Measurements from ENCODE around the gene SERPINI1. TPM values are rescaled to one million over a fixed set of nuclear protein-coding genes. Genes with fewer than 3 reads are reported as not detected.

Gene SERPINI1
- total RNA-seq, 1 donor from 2014 or later, result 10.6 TPM

DNA sequence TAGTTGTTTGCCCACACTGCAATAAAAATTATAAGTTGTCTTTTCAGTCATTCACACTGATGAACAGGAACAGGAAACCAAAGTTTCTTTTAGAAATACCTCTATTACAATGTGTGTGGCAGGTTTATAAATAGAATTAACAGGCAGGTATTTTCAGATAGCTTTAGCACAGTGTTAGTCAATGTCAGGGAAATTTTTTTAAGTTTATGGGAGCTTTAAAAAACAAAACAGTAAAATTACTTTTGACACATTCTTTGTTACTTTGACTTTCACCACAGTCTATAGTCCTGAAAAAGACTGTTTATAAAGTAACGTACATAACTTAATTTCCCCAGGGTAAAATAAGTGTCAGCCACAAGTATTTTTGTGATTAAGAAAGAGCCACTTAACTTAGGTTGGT lies 38.1 kb downstream of the SERPINI1 start:
- no peak overlapping the region for H3K27ac ChIP-seq (replicated peaks)
- H3K4me1 ChIP-seq, result no peaks in the 10 kb centered on the region
- no peak for TF ChIP-seq CTCF (IDR thresholded peaks at IDR 0.05; ENCODE audit: borderline replicate concordance)
- no peak for DNase-seq
- no peak overlapping the region for H3K4me3 ChIP-seq
- H3K27me3 ChIP-seq (ENCODE audit: low read depth), result no peaks in the 10 kb centered on the region
- peaks cover 15% of the 10 kb centered on the region for H3K9me3 ChIP-seq (replicated peaks)
- intact Hi-C loops (cut with micrococcal nuclease), result no loop called here
- H3K36me3 ChIP-seq, result no peaks in the 10 kb centered on the region

GRCh38 chr3:167776066-167776685 lies 40.7 kb downstream of the SERPINI1 start:
- Histone ChIP-seq H3K36me3 (no peaks in the 10 kb centered on the region), H3K4me1 (no peaks in the 10 kb centered on the region), H3K27me3 (ENCODE audit: low read depth) (no peaks in the 10 kb centered on the region), H3K4me3 (no peak overlapping the region), H3K27ac (replicated peaks) (no peak overlapping the region), H3K9me3 (replicated peaks) (peaks cover 17% of the 10 kb centered on the region)
- no peak for TF ChIP-seq CTCF (IDR thresholded peaks at IDR 0.05; ENCODE audit: borderline replicate concordance)
- intact Hi-C loops (cut with micrococcal nuclease), result no loop called here
- DNase-seq, result no peak

DNA sequence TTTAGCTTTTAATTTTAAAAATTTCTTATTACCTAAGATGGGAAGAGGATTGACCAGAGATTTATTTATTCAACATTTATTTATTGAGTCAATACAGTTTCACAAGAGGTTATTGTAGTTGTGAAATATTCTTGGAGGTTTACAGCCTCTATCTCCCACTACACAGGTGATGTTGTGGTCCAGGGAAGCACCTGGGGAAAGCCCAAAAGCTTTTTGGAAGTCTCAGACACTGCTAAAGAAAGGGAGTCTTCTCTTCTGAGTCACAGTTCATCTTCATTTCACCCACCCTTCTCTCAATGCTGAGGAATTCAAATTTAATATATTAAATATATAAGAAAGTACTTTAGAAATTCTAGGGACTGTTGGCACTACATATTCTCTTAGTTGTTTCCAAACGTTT lies 41.8 kb downstream of the SERPINI1 start:
- H3K27ac ChIP-seq (replicated peaks), result no peak overlapping the region
- DNase-seq, result no peak
- no peak overlapping the region for H3K4me3 ChIP-seq
- no peak for TF ChIP-seq CTCF (IDR thresholded peaks at IDR 0.05; ENCODE audit: borderline replicate concordance)
- intact Hi-C loops (cut with micrococcal nuclease), result no loop called here
- H3K36me3 ChIP-seq, result no peaks in the 10 kb centered on the region
- H3K27me3 ChIP-seq (ENCODE audit: low read depth), result no peaks in the 10 kb centered on the region
- H3K4me1 ChIP-seq, result no peaks in the 10 kb centered on the region
- peaks cover 17% of the 10 kb centered on the region for H3K9me3 ChIP-seq (replicated peaks)

DNA sequence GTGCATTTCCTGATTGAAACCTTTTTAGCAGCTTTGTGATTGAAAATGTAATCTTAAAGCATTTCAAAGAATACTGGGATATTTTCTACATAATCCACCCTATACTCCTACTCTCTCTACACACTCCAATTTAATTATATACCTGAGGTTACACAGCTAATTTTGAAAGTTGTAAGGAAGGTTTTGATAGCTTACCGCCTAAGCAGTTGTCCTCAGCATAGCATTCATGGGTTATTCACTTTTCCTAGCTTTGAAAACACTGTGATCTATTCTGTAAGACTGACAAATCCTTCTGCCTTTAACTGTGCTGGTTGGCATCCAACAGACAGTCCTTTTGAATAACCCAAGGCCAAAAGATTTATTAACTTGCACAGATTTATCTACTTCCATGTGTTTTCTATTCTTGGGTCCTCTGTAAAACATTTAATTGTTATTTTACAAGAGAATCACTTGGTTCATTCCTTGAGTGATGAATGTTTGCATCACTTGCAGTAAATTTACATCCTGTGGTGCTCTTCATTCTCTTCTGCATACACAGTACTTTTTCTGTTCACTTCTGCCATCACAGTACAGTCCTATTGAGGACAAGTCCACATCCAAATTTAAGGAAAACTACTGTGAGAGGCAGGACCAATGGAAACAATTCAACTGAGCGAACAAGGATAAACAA lies 44.8 kb downstream of the SERPINI1 start:
- no peak overlapping the region for H3K27ac ChIP-seq (replicated peaks)
- TF ChIP-seq CTCF (IDR thresholded peaks at IDR 0.05; ENCODE audit: borderline replicate concordance), result no peak
- H3K27me3 ChIP-seq (ENCODE audit: low read depth), result no peaks in the 10 kb centered on the region
- intact Hi-C loops (cut with micrococcal nuclease), result no loop called here
- H3K4me1 ChIP-seq, result peaks cover 11% of the 10 kb centered on the region
- H3K4me3 ChIP-seq, result no peak overlapping the region
- H3K9me3 ChIP-seq (replicated peaks), result peaks cover 17% of the 10 kb centered on the region
- DNase-seq, result no peak
- H3K36me3 ChIP-seq, result no peaks in the 10 kb centered on the region

DNA sequence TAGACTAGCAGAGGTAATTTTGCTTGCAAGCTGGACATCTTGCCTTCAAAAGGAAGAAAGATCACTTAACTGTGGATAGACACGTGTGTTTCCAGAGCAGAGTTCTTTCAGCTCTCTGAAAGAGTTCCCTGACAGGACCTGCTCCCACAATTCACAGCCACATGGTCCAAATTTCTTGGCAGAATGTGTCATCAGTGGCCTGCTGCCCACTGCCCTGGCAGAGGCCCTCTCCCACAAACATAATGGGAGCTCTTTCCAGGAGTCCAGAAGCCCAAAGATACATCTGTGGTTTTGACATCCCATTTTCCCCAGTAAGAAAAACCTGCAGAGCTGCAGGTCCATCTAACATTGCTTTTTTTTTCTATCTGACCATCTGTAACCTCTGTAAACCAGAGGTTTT lies 48.3 kb downstream of the SERPINI1 start:
- peaks cover 18% of the 10 kb centered on the region for H3K4me1 ChIP-seq
- peak; percentile 16 for DNase-seq
- intact Hi-C loops (cut with micrococcal nuclease), result no loop called here
- H3K4me3 ChIP-seq, result no peak overlapping the region
- no peaks in the 10 kb centered on the region for H3K27me3 ChIP-seq (ENCODE audit: low read depth)
- no peaks in the 10 kb centered on the region for H3K9me3 ChIP-seq (replicated peaks)
- H3K27ac ChIP-seq (replicated peaks), result peak overlapping the region; percentile 12
- TF ChIP-seq CTCF (IDR thresholded peaks at IDR 0.05; ENCODE audit: borderline replicate concordance), result no peak
- H3K36me3 ChIP-seq, result no peaks in the 10 kb centered on the region

Measured in left ventricle myocardium inferior (tissue), 1 donor.